CD4-positive, alpha-beta T cell (primary cell): ENCODE measurements around the gene PTBP3. TPM values are rescaled to one million over a fixed set of nuclear protein-coding genes. Genes with fewer than 3 reads are reported as not detected.

ENCODE experiments used
- ATAC-seq: fragments of 200-7000 bp; cut with Tn5 transposase; one replicate; pipeline ENCODE4 v1.10.0; 2022; ENCODE audit warnings: mild to moderate bottlenecking; ENCODE audit not compliant: poor library complexity
- CTCF ChIA-PET: fragments of 350-600 bp; sonication (Branson Sonifier 250); formaldehyde crosslinking; loops from one replicate; lab custom pipeline; 2021; ENCODE audit warnings: antibody characterized with exemption, inconsistent platforms; lab: Charles Lee
- POLR2A ChIA-PET: fragments of 350-600 bp; sonication (Branson Sonifier 250); formaldehyde crosslinking; loops from one replicate; lab custom pipeline; 2021; ENCODE audit warnings: antibody characterized with exemption, inconsistent platforms; lab: Charles Lee
- DNase-seq, 14 experiments: peaks; one replicate each; pipeline ENCODE4 v3.0.0-alpha.2; 2013 to 2020; ENCODE audit warnings: mixed read lengths in 2 of 14
- H3K27ac ChIP-seq, 2 donors: one replicate each; pipeline versions ENCODE4 v1.5.1 to v1.7.0; 2013; ENCODE audit warnings: low read length in 2 of 2, low read depth in 1 of 2, mild to moderate bottlenecking in 1 of 2
- H3K27me3 ChIP-seq, 2 experiments: 1 replicate in 1 of 2; 2 replicates in 1 of 2; pipeline versions ENCODE4 v1.6.1 to v1.7.0; 2013; ENCODE audit warnings: low read length in 2 of 2, control low read depth in 1 of 2, mild to moderate bottlenecking in 1 of 2, moderate library complexity in 1 of 2; ENCODE audit not compliant: insufficient read depth in 2 of 2, control insufficient read depth in 1 of 2
- H3K36me3 ChIP-seq: one replicate; pipeline ENCODE4 v1.6.1; 2013; ENCODE audit warnings: low read length, control low read depth; ENCODE audit not compliant: insufficient read depth
- H3K4me1 ChIP-seq: one replicate; pipeline ENCODE4 v1.6.1; 2013; ENCODE audit warnings: low read length, control low read depth; ENCODE audit not compliant: insufficient read depth
- H3K4me3 ChIP-seq: one replicate; pipeline ENCODE4 v1.5.1; 2013; ENCODE audit warnings: mild to moderate bottlenecking, low read length, moderate library complexity
- H3K9me3 ChIP-seq, 2 experiments: 1 replicate in 1 of 2; 2 replicates in 1 of 2; pipeline versions ENCODE4 v1.6.1 to v1.7.0; 2013; ENCODE audit warnings: low read length in 2 of 2, mild to moderate bottlenecking in 2 of 2, control low read depth in 1 of 2, moderate library complexity in 1 of 2; ENCODE audit not compliant: control insufficient read depth in 1 of 2, insufficient read depth in 1 of 2
- H3K27ac Mint-ChIP-seq: one replicate; pipeline ENCODE4 v1.8.0; 2020; ENCODE audit warnings: mixed read lengths
- H3K27me3 Mint-ChIP-seq: one replicate; pipeline ENCODE4 v1.8.0; 2021; ENCODE audit warnings: mixed read lengths
- H3K36me3 Mint-ChIP-seq: one replicate; pipeline ENCODE4 v1.8.0; 2021; ENCODE audit warnings: low read depth, mixed read lengths
- H3K4me1 Mint-ChIP-seq: one replicate; pipeline ENCODE4 v1.8.0; 2021; ENCODE audit warnings: low read depth, mixed read lengths
- H3K4me3 Mint-ChIP-seq: one replicate; pipeline ENCODE4 v1.8.0; 2020; ENCODE audit warnings: mild to moderate bottlenecking, mixed read lengths
- H3K9me3 Mint-ChIP-seq: one replicate; pipeline ENCODE4 v1.8.0; 2020; ENCODE audit warnings: mixed read lengths
- intact Hi-C, 2 experiments: fragments of 100-400 bp; cut with DNase I in 1 of 2; cut with micrococcal nuclease in 1 of 2; formaldehyde crosslinking; loops; one replicate each; pipeline versions ENCODE4 v1.15.1 to v1.9.0; 2023 to 2025; cut with DNase I, micrococcal nuclease
- total RNA-seq, 174 experiments: library from RNA in 2 of 174; stranded (reverse) in 2 of 174; gene quantifications; one replicate each; pipeline ENCODE4 v1.2.3 and lab custom pipeline; 2021 to 2026
- TF ChIP-seq, protein P1 (sequence below): fragments of 200-600 bp; IDR thresholded peaks from one replicate; pipeline ENCODE4 v1.8.0; 2022; ENCODE audit warnings: antibody characterized with exemption, mild to moderate bottlenecking

Gene PTBP3
- total RNA-seq, 2 experiments from 2014 or later, result 100.0 to 110 TPM

GRCh38 chr9:112382066-112382465 is 48.6 kb upstream of the PTBP3 start:
- Mint-ChIP-seq H3K9me3 (no peaks in the 10 kb centered on the region), H3K4me1 (peaks cover 64% of the 10 kb centered on the region), H3K36me3 (peaks cover 27% of the 10 kb centered on the region), H3K27ac (no peak overlapping the region), H3K4me3 (peak overlapping the region; percentile 100), H3K27me3 (no peaks in the 10 kb centered on the region)
- TF ChIP-seq, protein P1, sequence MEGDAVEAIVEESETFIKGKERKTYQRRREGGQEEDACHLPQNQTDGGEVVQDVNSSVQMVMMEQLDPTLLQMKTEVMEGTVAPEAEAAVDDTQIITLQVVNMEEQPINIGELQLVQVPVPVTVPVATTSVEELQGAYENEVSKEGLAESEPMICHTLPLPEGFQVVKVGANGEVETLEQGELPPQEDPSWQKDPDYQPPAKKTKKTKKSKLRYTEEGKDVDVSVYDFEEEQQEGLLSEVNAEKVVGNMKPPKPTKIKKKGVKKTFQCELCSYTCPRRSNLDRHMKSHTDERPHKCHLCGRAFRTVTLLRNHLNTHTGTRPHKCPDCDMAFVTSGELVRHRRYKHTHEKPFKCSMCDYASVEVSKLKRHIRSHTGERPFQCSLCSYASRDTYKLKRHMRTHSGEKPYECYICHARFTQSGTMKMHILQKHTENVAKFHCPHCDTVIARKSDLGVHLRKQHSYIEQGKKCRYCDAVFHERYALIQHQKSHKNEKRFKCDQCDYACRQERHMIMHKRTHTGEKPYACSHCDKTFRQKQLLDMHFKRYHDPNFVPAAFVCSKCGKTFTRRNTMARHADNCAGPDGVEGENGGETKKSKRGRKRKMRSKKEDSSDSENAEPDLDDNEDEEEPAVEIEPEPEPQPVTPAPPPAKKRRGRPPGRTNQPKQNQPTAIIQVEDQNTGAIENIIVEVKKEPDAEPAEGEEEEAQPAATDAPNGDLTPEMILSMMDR, result no peak
- no peaks in the 10 kb centered on the region for H3K36me3 ChIP-seq
- ChIA-PET POLR2A (no interaction called here), CTCF (no interaction called here)
- DNase-seq (no peak), ATAC-seq (no peak)
- H3K4me3 ChIP-seq, result no peak overlapping the region
- intact Hi-C loops, result loop anchor here in 1 of 2 experiments (5.0 to 10.0 kb wide), 2 partner anchors 413 to 485 kb away; partner anchors contain the start of gene UGCG
- no peak overlapping the region for H3K27ac ChIP-seq
- H3K27me3 ChIP-seq, result no peaks in the 10 kb centered on the region
- no peaks in the 10 kb centered on the region for H3K9me3 ChIP-seq
- H3K4me1 ChIP-seq, result peaks cover 15% of the 10 kb centered on the region

DNA sequence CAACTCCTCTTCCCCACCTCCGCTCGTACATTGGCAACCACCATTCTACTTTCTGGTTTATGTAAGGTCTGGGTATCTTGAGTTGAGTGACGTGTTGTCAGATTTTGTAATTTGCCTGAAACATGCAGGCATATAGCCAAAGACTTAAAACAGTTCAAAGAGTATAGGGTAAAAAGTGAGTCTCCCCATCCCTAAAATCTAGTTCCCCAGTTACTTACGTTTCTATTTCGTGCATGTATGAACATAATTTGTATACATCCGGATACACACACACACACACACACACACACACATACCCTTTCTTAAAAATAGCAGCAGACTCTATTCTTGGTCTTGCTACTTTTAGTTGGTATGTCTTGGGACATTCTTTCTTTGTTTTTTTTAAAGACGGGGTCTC is 47.4 kb upstream of the PTBP3 start:
- Mint-ChIP-seq H3K4me1 (peaks cover 67% of the 10 kb centered on the region), H3K4me3 (peak overlapping the region; percentile 100), H3K27me3 (no peaks in the 10 kb centered on the region), H3K27ac (peak overlapping the region; percentile 98), H3K36me3 (peaks cover 23% of the 10 kb centered on the region), H3K9me3 (no peaks in the 10 kb centered on the region)
- Histone ChIP-seq H3K27me3 (no peaks in the 10 kb centered on the region), H3K36me3 (no peaks in the 10 kb centered on the region), H3K9me3 (no peaks in the 10 kb centered on the region), H3K4me1 (peaks cover 17% of the 10 kb centered on the region), H3K27ac (no peak overlapping the region), H3K4me3 (peak overlapping the region; percentile 98)
- ChIA-PET CTCF (interaction anchor here (2.5 kb wide), 1 partner anchor 48 kb away, joined by 7 read pairs; the partner anchor contains the start of gene PTBP3), POLR2A (interaction anchor here (1.5 to 2.8 kb wide), 7 partner anchors 48 to 897 kb away, joined by 5 to 45 read pairs (median 9); partner anchors contain the start of genes DNAJC25, ECPAS, INIP and KIAA1958)
- peak in 3 of 14 experiments; percentile 19 to 43 (median 41) for DNase-seq
- TF ChIP-seq, protein P1, result no peak
- intact Hi-C loops, result loop anchor here in 1 of 2 experiments (1.0 to 10.0 kb wide), 3 partner anchors 105 to 484 kb away; partner anchors contain the start of genes KIAA1958 and UGCG
- no peak for ATAC-seq

GRCh38 chr9:112380102-112380824 is 46.8 kb upstream of the PTBP3 start, which contains the start of gene HSDL2:
Gene HSDL2 (plus strand): TSS chr9:112380108. CDS start chr9:112380164, 56 bp downstream.
- peaks cover 23% of the 10 kb centered on the region for H3K36me3 Mint-ChIP-seq
- H3K27me3 Mint-ChIP-seq, result no peaks in the 10 kb centered on the region
- Histone ChIP-seq H3K27ac (peak within 1 kb of the TSS; percentile 89 to 94), H3K9me3 (no peaks in the 10 kb centered on the region), H3K4me1 (peaks cover 17% of the 10 kb centered on the region), H3K27me3 (no peaks in the 10 kb centered on the region), H3K4me3 (peak within 1 kb of the TSS; percentile 98), H3K36me3 (no peaks in the 10 kb centered on the region)
- intact Hi-C loops, result loop anchor here in 1 of 2 experiments (1.0 to 10.0 kb wide), 3 partner anchors 106 to 483 kb away; partner anchors contain the start of genes KIAA1958 and UGCG
- H3K4me1 Mint-ChIP-seq, result peaks cover 67% of the 10 kb centered on the region
- CTCF ChIA-PET, result interaction anchor here (1.6 to 2.5 kb wide), 3 partner anchors 20 to 267 kb away, joined by 6 to 8 read pairs (median 7); partner anchors contain the start of gene PTBP3
- ATAC-seq, result peak; percentile 4
- H3K9me3 Mint-ChIP-seq, result no peaks in the 10 kb centered on the region
- DNase-seq, result peak in 6 of 14 experiments; percentile 4 to 55 (median 32)
- TF ChIP-seq, protein P1, result no peak
- POLR2A ChIA-PET, result interaction anchor here (0.6 to 2.8 kb wide), 29 partner anchors 11 to 897 kb away, joined by 3 to 45 read pairs (median 4); partner anchors contain the start of genes DNAJC25, ECPAS, GNG10 and INIP
- H3K27ac Mint-ChIP-seq, result peak within 1 kb of the TSS; percentile 98
- peak within 1 kb of the TSS; percentile 100 for H3K4me3 Mint-ChIP-seq
